ENCODE results near the gene RUNDC1.

DNA sequence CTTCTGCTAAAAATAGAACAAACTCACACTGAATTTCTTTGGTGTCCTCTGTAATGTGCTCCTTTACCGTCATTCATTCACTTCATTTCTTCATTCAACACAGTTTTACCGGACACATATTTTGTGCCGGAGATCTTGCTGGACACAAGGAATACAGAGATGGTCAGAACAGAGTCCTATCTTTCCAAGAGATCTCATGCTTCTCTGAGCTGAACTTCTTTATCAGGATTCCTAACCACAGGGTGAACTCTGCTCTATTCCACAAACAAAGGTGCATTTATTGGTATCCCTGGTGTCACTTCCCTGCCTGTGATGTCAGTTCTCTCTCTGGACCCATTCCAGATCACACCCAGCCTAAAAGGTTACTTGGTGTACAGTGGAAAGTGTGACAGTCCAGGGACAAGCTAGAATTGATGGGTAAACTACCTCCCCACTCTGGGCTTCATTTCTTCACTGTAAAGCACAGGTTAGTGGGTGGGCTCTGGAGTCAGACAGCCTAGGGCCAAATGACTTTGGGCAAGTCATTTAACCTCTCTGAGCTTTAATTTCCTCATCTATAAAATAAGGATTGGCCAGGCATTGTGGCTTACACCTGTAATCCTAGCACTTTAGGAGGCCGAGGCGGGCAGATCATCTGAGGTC, 30.4 kb downstream of the RUNDC1 start:
- TF ChIP-seq, protein P1, sequence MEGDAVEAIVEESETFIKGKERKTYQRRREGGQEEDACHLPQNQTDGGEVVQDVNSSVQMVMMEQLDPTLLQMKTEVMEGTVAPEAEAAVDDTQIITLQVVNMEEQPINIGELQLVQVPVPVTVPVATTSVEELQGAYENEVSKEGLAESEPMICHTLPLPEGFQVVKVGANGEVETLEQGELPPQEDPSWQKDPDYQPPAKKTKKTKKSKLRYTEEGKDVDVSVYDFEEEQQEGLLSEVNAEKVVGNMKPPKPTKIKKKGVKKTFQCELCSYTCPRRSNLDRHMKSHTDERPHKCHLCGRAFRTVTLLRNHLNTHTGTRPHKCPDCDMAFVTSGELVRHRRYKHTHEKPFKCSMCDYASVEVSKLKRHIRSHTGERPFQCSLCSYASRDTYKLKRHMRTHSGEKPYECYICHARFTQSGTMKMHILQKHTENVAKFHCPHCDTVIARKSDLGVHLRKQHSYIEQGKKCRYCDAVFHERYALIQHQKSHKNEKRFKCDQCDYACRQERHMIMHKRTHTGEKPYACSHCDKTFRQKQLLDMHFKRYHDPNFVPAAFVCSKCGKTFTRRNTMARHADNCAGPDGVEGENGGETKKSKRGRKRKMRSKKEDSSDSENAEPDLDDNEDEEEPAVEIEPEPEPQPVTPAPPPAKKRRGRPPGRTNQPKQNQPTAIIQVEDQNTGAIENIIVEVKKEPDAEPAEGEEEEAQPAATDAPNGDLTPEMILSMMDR (conservative IDR thresholded peaks at IDR 0.05): no peak
- no peak for TF ChIP-seq ZFX (IDR thresholded peaks at IDR 0.05)

Measured in C4-2B (cell line).